Lung (tissue), 12 donors: ENCODE data around the gene ZRANB2. TPM values are rescaled to one million over a fixed set of nuclear protein-coding genes. Genes with fewer than 3 reads are reported as not detected.

Experiments used
- ATAC-seq: fragments of 200-7000 bp; cut with Tn5 transposase; one replicate; pipeline ENCODE4 v1.9.1; 2020; ENCODE audit warnings: moderate number of reproducible peaks; ENCODE audit not compliant: insufficient read depth, low FRiP score
- DNase-seq, 3 donors: peaks; one replicate each; pipeline ENCODE4 v3.0.0-alpha.2; 2013 to 2017
- H3K27ac ChIP-seq, 2 donors: one replicate each; pipeline ENCODE4 v1.5.1; 2013; ENCODE audit warnings: mild to moderate bottlenecking in 2 of 2, moderate library complexity in 2 of 2, control low read depth in 1 of 2, inconsistent platforms in 1 of 2, low read depth in 1 of 2, low read length in 1 of 2
- H3K27me3 ChIP-seq, 3 donors: one replicate each; pipeline ENCODE4 v1.5.1; 2013; ENCODE audit warnings: low read length in 2 of 3; ENCODE audit not compliant: control insufficient read depth in 3 of 3, insufficient read depth in 3 of 3
- H3K36me3 ChIP-seq, 4 donors: one replicate each; pipeline ENCODE4 v1.5.1; 2013; ENCODE audit warnings: low read length in 4 of 4, mild to moderate bottlenecking in 1 of 4, moderate library complexity in 1 of 4; ENCODE audit not compliant: control insufficient read depth in 4 of 4, insufficient read depth in 4 of 4
- H3K4me1 ChIP-seq, 5 donors: one replicate each; pipeline ENCODE4 v1.5.1; 2013; ENCODE audit warnings: low read length in 5 of 5, mild to moderate bottlenecking in 2 of 5, moderate library complexity in 1 of 5; ENCODE audit not compliant: control insufficient read depth in 5 of 5, insufficient read depth in 5 of 5
- H3K4me3 ChIP-seq: one replicate; pipeline ENCODE4 v1.5.1; 2013; ENCODE audit warnings: mild to moderate bottlenecking, control low read depth, moderate library complexity
- H3K9ac ChIP-seq, 2 donors: one replicate each; pipeline ENCODE4 v1.5.1; 2013; ENCODE audit warnings: low read length in 2 of 2, control low read depth in 1 of 2; ENCODE audit not compliant: insufficient read depth in 1 of 2
- H3K9me3 ChIP-seq, 4 donors: one replicate each; pipeline ENCODE4 v1.5.1; 2013; ENCODE audit warnings: low read length in 3 of 4, mild to moderate bottlenecking in 1 of 4, moderate library complexity in 1 of 4; ENCODE audit not compliant: control insufficient read depth in 4 of 4, insufficient read depth in 3 of 4
- CTCF ChIP-seq: IDR thresholded peaks from 2 replicates; pipeline ENCODE4 v1.5.1; 2012; ENCODE audit warnings: mild to moderate bottlenecking; ENCODE audit errors: control extremely low read depth, extremely low read depth
- WGBS, 2 donors: extraction: QIAGEN DNeasy Blood & Tissue Kit; methylation state at CpG; one replicate each; pipeline ENCODE4 v1.1.7; 2013; 5-methylcytosine and 5-hydroxymethylcytosine counted together
- polyA plus RNA-seq, 2 donors: library from polyadenylated mRNA; stranded (reverse); fragments of 200-250 nt; gene quantifications; one replicate each; pipeline ENCODE4 v1.2.1, GENCODE V29; 2013
- total RNA-seq, 2 donors: library from RNA; depleted of rRNA in 1 of 2; stranded (reverse); fragments of >200 nt in 1 of 2; gene quantifications; one replicate each; pipeline ENCODE4 v1.2.1, GENCODE V29; 2014 to 2021
- donor health status: control.
- donor health status: control.
- donor health status: Bipolar disorder and iron deficiency.
- donor health status: healthy.
- donor health status: DM: yes; HTN: yes; CAD: no.

Gene ZRANB2
- total and polyA plus RNA-seq, 4 donors, result 37.1 to 164 (median 82.5) TPM

- DNase-seq (no peak), ATAC-seq (no peak)
- no peak for TF ChIP-seq CTCF
- peaks cover 0 to 68% (median 41%) of the 10 kb centered on the region in 3 donors for H3K27me3 ChIP-seq
- 80 to 100% methylated on average over 1 of the region's 1 CpG for WGBS, 2 donors
- H3K36me3 ChIP-seq, result no peaks in the 10 kb centered on the region
- no peak overlapping the region for H3K27ac ChIP-seq
- peaks cover 0 to 13% (median 3%) of the 10 kb centered on the region in 5 donors for H3K4me1 ChIP-seq
- H3K4me3 ChIP-seq, result no peak overlapping the region
- no peaks in the 10 kb centered on the region for H3K9me3 ChIP-seq
- H3K9ac ChIP-seq, result no peak overlapping the region
These were observed 36.0 kb downstream of the ZRANB2 start for GRCh38 chr1:71044833-71045232.

- peaks cover 0 to 52% (median 28%) of the 10 kb centered on the region in 3 donors for H3K27me3 ChIP-seq
- H3K36me3 ChIP-seq, result no peaks in the 10 kb centered on the region
- TF ChIP-seq CTCF, result no peak
- no peak overlapping the region for H3K9ac ChIP-seq
- no peak overlapping the region for H3K4me3 ChIP-seq
- no peaks in the 10 kb centered on the region for H3K9me3 ChIP-seq
- no peak for ATAC-seq
- H3K4me1 ChIP-seq, result peaks cover 0 to 13% (median 3%) of the 10 kb centered on the region in 5 donors
- DNase-seq, result no peak
- no peak overlapping the region for H3K27ac ChIP-seq
These were observed 37.8 kb downstream of the ZRANB2 start for GRCh38 chr1:71043065-71043464.

- TF ChIP-seq CTCF, result no peak
- H3K9ac ChIP-seq, result no peak overlapping the region
- no peak overlapping the region for H3K4me3 ChIP-seq
- H3K27me3 ChIP-seq, result peaks cover 0 to 41% (median 19%) of the 10 kb centered on the region in 3 donors
- no peaks in the 10 kb centered on the region for H3K36me3 ChIP-seq
- no peak overlapping the region for H3K27ac ChIP-seq
- peaks cover 0 to 3% (median 0%) of the 10 kb centered on the region in 5 donors for H3K4me1 ChIP-seq
- DNase-seq (no peak), ATAC-seq (no peak)
- WGBS, 2 donors, result 74 to 77% methylated on average over 2 of the region's 2 CpGs
- H3K9me3 ChIP-seq, result no peaks in the 10 kb centered on the region
These were observed 39.0 kb downstream of the ZRANB2 start for GRCh38 chr1:71041806-71042205.

- Histone ChIP-seq H3K27ac (no peak overlapping the region), H3K9me3 (no peaks in the 10 kb centered on the region), H3K4me3 (no peak overlapping the region), H3K9ac (no peak overlapping the region), H3K4me1 (no peaks in the 10 kb centered on the region), H3K36me3 (no peaks in the 10 kb centered on the region), H3K27me3 (peaks cover 0 to 23% (median 3%) of the 10 kb centered on the region in 3 donors)
- no peak for TF ChIP-seq CTCF
- no peak for ATAC-seq
- no peak for DNase-seq
These were observed 41.1 kb downstream of the ZRANB2 start for GRCh38 chr1:71039661-71040262.
